ENCODE results near the gene SPTLC1. TPM values are rescaled to one million over a fixed set of nuclear protein-coding genes. Genes with fewer than 3 reads are reported as not detected.
A peak's percentile ranks its signal among the peaks of the same experiment; 100 is the strongest.
"Not testable (repeated sequence)": the region's sequence is repeated elsewhere in the genome, so short reads cannot be mapped to it uniquely, and the experiment has no call there.

SPTLC1 gene
- total RNA-seq, 1 donor from 2014 or later = 84.1 TPM

GRCh38 chr9:92140754-92141143, 25.5 kb upstream of the SPTLC1 start:
- no peak for DNase-seq

GRCh38 chr9:92140074-92140753, 25.0 kb upstream of the SPTLC1 start:
- no peak for DNase-seq

DNA sequence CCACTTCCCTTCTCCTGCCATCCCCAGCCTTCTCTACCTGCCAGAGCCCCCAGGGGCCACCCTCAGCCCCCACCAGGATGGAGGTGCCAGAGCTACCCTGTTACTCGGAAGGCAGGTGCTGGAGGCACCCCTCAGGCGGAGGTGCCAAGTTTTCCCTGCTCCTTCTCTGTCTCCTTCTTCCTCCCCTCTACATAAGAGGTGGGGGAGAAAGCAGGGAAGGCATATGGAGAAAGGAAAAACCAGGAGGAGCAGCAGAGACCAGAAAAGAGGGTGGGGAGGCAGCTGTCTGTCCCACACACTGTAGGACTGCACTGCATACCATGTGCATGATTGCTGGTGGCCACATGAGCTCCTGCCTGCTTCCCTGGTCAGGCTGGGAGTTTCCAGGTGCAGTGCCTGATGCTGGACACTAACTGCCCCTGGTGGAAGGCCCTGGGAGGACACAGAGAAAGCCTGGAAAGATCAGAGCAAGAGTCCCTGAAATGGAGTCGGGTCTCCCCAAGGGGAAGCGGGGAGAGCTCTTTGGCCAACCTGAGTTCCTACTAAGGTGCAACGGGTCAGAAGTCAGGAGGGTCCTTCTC, 23.8 kb upstream of the SPTLC1 start:
- DNase-seq = not testable (repeated sequence)

DNA sequence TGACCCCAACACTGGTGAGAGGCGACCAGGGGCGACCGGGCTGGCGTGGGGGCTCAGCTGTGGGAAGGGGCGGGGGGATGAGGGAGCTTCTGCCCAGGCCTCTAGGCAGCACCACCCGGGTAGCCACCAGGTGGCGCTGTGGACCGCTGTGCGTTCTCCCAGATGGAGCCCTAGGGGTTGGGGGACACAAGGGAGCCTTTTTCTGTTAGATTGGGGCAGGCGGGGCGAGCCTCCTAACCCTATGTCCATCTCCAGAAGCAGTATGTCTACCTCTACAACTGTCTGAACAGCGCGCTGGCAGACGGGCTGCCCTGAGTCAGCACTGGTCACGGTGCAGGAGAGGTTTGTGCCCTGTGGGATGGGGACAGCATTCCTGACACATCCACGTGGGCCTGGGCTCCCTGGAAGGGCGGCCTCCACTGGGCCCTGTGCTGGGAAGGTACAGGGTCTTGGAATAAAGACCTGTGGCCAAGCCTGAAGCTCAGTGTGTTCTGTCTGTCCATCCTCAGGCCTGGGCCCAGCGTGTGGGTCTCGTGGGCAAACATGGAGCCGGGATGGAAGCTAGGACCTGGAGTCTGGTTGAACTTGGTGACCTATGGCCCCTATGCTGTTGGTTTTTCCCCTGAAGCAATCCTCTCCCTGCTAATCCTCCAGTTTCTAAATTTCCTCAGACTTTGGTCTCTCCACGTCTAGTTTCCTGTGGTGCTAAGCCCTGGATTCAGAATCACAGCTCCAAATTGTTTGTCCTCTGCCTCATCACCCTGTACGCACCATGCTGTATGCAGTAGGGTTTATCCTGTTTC, 23.1 kb upstream of the SPTLC1 start:
- DNase-seq = peak; percentile 29

- no peak for DNase-seq
These were observed 21.1 kb upstream of the SPTLC1 start for GRCh38 chr9:92136184-92136858.

- no peak for DNase-seq
These were observed 20.4 kb upstream of the SPTLC1 start for GRCh38 chr9:92135576-92135975.

DNA sequence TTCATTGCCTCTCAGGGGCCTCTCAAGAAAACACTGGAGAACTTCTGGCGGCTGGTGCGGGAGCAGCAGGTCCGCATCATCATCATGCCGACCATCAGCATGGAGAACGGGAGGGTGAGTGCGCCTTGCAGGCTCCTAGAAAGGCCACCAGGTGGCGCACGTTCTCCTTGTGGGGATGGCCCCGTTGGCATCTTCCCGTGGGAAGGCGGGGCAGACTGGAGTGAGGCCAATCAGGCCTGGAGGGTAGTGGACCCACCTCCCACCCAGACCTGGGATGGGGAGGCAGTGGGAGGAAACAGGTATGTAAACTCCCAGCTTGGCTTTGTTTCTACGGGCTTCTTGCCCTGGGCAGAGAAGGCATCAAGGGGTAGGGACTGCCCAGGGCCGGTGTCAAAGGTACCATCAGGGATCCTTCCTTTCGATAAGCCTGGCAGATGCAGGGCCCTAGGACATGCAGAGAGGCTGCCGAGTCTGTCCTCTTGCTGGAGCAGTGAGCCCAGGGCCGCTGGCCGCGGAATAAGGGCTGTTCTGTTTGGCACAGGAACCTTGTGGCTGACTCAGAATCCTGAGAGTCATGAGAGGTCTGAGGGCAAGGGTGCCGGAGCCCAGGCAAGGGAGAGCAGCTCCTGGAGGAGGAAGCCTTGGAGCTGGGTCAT, 18.9 kb upstream of the SPTLC1 start:
- peak; percentile 61 for DNase-seq

- DNase-seq = not testable (repeated sequence)
These were observed 17.7 kb upstream of the SPTLC1 start for GRCh38 chr9:92132913-92133312.

DNA sequence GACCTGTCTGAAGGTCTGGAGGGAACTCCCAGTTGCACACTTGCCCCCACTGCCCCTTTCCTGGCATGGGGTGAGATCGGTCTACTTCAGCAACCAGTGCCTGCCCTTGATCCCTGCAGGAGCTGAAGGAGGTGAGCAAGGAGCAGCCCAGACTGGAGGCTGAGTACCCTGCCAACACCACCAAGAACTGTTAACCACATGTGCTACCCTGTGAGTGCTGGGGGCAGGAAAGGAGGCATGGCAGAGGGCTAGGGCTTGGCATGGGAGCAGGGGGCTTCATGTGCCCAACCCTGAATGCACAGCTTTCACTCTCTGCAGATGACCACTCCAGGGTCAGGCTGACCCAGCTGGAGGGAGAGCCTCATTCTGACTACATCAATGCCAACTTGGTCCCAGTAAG, 17.3 kb upstream of the SPTLC1 start:
- no peak for DNase-seq

GRCh38 chr9:92122800-92123199, 7.6 kb upstream of the SPTLC1 start:
- DNase-seq = no peak

DNA sequence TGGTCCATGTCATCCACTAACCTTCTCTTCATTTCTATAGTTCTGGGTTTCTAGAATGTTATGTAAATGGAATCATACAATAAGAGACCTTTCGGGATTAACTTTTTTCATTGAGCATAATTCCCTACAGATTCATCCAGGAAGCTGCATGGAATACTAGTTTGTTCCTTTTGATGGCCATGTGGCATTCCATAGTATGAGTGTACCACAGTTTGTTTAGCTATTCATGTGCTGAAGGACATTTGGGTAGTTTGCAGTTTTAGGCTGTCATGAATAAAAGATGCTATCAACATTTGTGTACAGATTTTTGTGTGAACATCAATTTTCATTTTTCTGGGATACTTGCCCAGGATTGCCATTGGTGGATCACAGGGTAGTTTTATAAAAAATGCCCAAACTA, 6.8 kb upstream of the SPTLC1 start:
- no peak for DNase-seq

- no peak for DNase-seq
These were observed 6.1 kb upstream of the SPTLC1 start for GRCh38 chr9:92121265-92121664.

GRCh38 chr9:92120138-92120537, 4.9 kb upstream of the SPTLC1 start:
- no peak for DNase-seq

DNA sequence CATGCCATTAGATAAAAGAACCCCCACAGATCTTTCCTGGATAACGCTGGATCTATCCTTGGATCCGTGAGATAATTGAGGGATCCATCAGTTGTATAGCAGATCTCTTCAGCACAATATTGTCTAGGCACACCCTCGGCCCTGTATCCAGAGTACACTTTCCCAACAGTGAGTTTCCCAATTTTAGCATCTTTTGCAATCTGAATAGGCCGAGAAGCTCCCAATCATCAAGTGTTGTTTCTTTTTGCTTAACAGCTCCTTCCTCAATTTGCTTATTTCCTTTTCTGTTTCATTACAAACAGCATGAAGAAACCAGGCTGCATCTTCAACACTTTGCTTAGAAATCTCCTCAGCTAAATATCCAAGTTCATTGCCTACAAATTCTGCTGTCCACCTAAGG, 4.4 kb upstream of the SPTLC1 start:
- no peak for DNase-seq

GRCh38 chr9:92108122-92108521, 7.1 kb downstream of the SPTLC1 start:
- no peak for DNase-seq

DNA sequence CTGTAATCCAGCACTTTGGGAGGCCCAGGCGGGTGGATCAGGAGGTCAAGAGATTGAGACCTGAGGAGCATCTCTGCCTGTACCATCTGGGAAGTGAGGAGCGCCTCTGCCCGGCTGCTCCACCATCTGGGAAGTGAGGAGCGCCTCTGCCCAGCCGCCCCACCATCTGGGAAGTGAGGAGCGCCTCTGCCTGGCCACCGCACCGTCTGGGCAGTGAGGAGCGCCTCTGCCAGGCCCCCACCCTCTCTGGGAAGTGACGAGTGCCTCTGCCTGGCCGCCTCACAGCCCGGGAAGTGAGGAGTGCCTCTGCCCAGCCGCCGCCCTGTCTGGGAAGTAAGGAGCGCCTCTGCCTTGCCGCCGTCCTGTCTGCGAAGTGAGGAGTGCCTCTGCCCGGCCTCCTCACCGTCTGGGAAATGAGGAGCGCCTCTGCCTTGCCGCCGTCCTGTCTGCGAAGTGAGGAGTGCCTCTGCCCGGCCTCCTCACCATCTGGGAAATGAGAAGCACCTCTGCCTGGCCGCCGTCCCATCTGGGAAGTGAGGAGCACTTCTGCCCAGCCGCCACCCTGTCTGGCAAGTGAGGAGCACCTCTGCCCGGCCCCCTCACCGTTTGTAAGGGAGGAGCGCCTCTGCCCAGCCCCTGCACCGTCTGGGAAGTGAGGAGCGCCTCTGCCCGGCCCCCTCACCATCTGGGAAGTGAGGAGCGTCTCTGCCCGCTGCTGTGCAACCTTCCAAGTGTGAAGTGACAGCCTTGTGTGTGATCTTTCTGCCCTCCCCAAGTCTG, 9.6 kb downstream of the SPTLC1 start:
- DNase-seq = not testable (repeated sequence)

- DNase-seq = not testable (repeated sequence)
These were observed 11.6 kb downstream of the SPTLC1 start for GRCh38 chr9:92103601-92104000.

DNA sequence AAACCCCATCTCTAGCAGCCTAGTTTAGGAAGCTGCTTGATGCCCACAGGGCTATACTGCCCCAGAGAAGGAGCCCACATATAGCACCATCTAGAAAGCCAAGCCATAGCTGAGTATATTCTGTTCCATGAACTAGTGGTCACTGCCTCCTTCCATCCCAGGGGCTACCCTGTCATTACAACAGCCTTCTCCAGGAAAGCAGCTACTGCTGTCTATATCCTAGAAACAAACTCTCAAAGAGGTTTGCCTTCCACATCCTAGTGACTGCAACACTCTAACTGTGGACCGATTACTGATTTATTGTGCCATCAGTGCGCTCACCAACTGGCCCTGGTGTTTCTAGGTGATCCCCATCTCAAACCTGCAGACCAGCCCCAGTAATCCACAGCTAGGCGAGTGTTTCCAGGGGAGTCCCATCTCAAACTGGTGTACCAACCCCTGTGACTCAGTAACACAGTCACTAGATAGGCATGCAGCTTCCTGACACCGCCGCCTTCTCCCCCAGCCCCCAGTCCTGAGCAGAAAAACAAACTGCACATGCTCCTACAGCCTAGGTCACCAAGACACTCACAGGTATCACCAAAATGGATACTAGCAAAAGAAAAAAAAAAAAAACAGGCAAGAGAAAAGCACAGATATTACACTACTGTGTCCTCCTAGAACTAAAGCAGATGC, 14.8 kb downstream of the SPTLC1 start:
- no peak for DNase-seq

- DNase-seq = no peak
These were observed 16.6 kb downstream of the SPTLC1 start for GRCh38 chr9:92098638-92099037.

DNA sequence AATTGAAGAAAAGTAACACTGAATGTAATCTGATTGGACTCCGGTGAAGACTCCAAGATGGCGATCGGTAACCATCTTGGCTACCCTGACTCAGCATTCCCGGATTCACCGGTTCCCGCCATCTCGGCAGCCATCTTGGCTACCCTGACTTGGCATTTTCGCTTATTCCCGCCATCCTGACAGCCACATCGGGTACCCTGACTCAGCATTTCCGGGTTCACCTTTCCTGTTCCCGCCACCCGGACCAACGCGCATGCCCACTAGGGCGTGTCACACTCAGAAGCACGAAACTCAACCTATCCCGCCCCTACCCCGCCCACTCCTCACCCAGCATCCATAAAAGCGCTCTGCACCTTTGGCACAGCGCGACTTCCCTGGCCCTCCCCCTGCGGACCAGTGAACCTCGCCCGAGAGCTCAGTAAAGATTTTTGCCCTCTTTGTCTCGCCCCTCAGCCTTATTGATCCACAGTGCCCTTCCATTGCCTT, 17.2 kb downstream of the SPTLC1 start:
- peak; percentile 45 for DNase-seq

DNA sequence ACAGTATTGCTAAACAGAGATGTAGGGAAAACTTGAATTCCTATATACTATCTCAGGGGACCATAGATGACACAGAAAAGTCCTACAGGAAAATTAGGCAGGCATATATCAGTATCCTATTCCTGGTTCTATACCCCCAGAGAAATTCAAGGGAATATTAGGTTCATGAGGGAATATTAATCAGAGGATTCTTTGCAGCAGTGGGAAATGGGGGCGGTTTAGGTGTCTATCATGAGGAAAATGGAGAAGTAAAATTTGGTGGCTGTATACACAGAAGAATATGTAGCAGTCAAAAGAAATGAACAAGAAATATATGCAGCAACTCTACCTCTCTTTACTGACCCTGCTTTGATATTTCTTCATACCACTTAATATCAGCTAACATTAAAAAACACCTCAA, 20.0 kb downstream of the SPTLC1 start:
- DNase-seq = no peak

All from occipital lobe (tissue), 2 donors.